ENCODE results near the gene REXO1. TPM values are rescaled to one million over a fixed set of nuclear protein-coding genes. Genes with fewer than 3 reads are reported as not detected.
A peak's percentile ranks its signal among the peaks of the same experiment; 100 is the strongest.

The REXO1 gene
- total RNA-seq, 1 experiment from 2014 or later, result 52.2 TPM

DNA sequence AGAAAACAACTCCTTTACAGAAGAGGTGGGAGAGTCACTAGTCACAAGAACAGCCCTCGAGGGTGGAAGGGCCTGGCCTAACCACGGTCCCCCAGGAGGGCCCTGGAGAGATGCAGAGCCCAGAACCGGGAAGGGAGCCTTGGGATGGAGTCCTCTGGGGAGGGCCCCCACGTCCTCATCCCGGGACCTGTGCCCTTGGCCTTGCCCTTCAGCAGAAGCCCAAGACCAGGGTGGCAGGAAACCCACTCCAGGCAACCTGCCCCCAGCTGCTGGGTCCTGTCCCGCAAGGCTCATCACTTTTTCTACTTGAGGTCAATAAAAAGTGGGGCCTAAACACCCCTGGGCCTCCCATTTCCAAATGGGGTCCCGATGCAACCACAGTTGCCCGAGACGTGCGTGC lies 33.9 kb downstream of the REXO1 start:
- intact Hi-C loops (cut with micrococcal nuclease), result loop anchor here (5.0 to 10.0 kb wide), 2 partner anchors 142 to 210 kb away; partner anchors contain the start of gene UQCR11
- Histone ChIP-seq H3K9me3 (ENCODE audit: control insufficient read depth in 1 of 2, insufficient read depth in 1 of 2, low read depth in 1 of 2, low read length in 2 of 2) (no peaks in the 10 kb centered on the region), H3K79me2 (ENCODE audit: insufficient read depth, low read length) (no peaks in the 10 kb centered on the region), H3K36me3 (ENCODE audit: control insufficient read depth in 1 of 2, insufficient read depth in 2 of 2, low read length in 2 of 2) (peaks cover 12% of the 10 kb centered on the region in 2 experiments; a peak in 3 of 4 replicates), H3K4me2 (ENCODE audit: low read length) (no peak overlapping the region), H2AFZ (ENCODE audit: low read depth, low read length, poor library complexity, severe bottlenecking) (no peak overlapping the region), H4K20me1 (ENCODE audit: insufficient read depth) (no peaks in the 10 kb centered on the region), H3K4me3 (replicated peaks in 1 of 2; ENCODE audit: low read depth in 1 of 2, low read length in 2 of 2) (no peak overlapping the region), H3K9me2 (ENCODE audit: insufficient read depth) (no peaks in the 10 kb centered on the region), H3K27me3 (ENCODE audit: insufficient read depth, low read length) (no peaks in the 10 kb centered on the region), H3K27ac (ENCODE audit: low read depth, low read length) (peak overlapping the region; percentile 1; the same call in 1 of the 2 replicates), H3K9ac (ENCODE audit: low read length) (no peak overlapping the region), H3K4me1 (ENCODE audit: control insufficient read depth in 1 of 2, insufficient read depth in 2 of 2, low read length in 2 of 2) (peaks cover 20 to 38% of the 10 kb centered on the region in 2 experiments)
- no TSS peak for BruUV-seq (replicated peaks)
- no peak for TF ChIP-seq SIN3A (IDR thresholded peaks at IDR 0.05; ENCODE audit: low read depth)
- TF ChIP-seq POLR2AphosphoS5 (IDR thresholded peaks at IDR 0.05; ENCODE audit: low read depth, low read length), result peak; percentile 29
- ChIA-PET CTCF (interaction anchor here (1.1 to 1.9 kb wide), 2 partner anchors 11 to 370 kb away, joined by 4 to 9 read pairs; no protein-coding TSS in a partner anchor), RAD21 (ENCODE audit: low non-redundant PET in 1 of 2, low total read pairs in 2 of 2, uncharacterized antibody in 2 of 2, unreplicated experiment in 2 of 2) (no interaction called here), POLR2A (no interaction called here)
- DNase-seq (ENCODE audit: low read depth, low spot score) (no peak), ATAC-seq (no peak)

DNA sequence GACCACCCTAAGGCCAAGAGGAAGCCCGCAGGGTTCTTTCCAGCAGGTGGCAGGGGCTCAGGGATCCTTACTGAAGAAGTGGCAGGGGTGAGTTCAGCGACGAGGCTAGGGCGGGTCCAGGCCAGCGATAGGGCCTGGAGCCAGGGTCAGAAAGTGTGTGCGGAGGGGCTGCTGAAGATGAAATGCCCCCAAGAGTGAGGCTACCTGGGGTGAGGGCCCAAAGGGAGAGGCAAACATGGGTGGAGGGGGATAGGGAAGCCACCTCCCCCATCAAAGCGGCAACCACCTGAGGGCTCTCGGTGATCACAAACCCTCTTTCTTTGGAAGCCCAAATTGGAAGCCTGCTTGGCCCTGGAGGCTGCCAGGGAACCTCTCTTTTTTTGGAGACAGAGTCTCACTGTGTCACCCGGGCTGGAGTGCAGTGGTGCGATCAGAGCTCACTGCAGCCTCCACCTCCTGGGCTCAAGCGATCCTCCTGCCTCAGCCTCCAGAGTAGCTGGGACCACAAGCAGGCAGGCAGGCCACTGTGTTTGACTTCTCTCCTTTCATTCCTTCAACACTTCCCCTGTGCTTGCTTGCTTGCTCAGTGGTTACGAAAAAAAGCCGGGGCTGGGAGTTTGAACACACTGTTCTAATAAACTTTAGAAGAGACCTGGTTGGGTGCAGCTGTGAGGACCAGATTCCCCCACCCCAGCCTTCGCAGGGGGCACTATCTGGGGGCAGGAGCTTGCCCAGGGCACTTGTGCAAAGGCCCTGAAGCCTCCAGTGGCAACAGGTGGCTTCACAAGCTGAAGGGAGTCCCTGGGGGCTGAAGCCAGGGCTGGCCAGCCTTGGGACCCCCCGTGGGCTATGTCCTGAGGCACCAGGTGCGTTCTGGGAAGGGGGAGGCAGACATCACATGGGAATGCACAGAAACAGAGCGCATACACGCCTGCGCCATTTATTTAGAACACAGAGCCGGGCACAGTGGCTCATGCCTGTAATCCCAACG lies 34.8 kb downstream of the REXO1 start:
- peak overlapping the region; percentile 56 to 61 for H3K4me3 ChIP-seq (replicated peaks in 1 of 2; ENCODE audit: low read depth in 1 of 2, low read length in 2 of 2)
- H3K9me2 ChIP-seq (ENCODE audit: insufficient read depth), result no peaks in the 10 kb centered on the region
- no TSS peak for BruUV-seq (replicated peaks)
- ATAC-seq, result no peak
- H2AFZ ChIP-seq (ENCODE audit: low read depth, low read length, poor library complexity, severe bottlenecking), result no peak overlapping the region
- RAD21 ChIA-PET (ENCODE audit: low non-redundant PET in 1 of 2, low total read pairs in 2 of 2, uncharacterized antibody in 2 of 2, unreplicated experiment in 2 of 2), result no interaction called here
- CTCF ChIA-PET, result interaction anchor here (1.1 to 1.9 kb wide), 2 partner anchors 12 to 369 kb away, joined by 4 to 9 read pairs; no protein-coding TSS in a partner anchor
- peaks cover 20 to 38% of the 10 kb centered on the region in 2 experiments for H3K4me1 ChIP-seq (ENCODE audit: control insufficient read depth in 1 of 2, insufficient read depth in 2 of 2, low read length in 2 of 2)
- no peak for DNase-seq (ENCODE audit: low read depth, low spot score)
- peak overlapping the region; percentile 79 for H3K27ac ChIP-seq (ENCODE audit: low read depth, low read length)
- H3K9ac ChIP-seq (ENCODE audit: low read length), result peak overlapping the region; percentile 49
- no peaks in the 10 kb centered on the region for H4K20me1 ChIP-seq (ENCODE audit: insufficient read depth)
- peaks cover 7 to 9% of the 10 kb centered on the region in 2 experiments; a peak in 3 of 4 replicates for H3K36me3 ChIP-seq (ENCODE audit: control insufficient read depth in 1 of 2, insufficient read depth in 2 of 2, low read length in 2 of 2)
- POLR2A ChIA-PET, result no interaction called here
- intact Hi-C loops (cut with micrococcal nuclease), result loop anchor here (2.0 to 10.0 kb wide), 3 partner anchors 141 to 209 kb away; partner anchors contain the start of gene UQCR11
- H3K4me2 ChIP-seq (ENCODE audit: low read length), result peak overlapping the region; percentile 92
- TF ChIP-seq EGR1 (IDR thresholded peaks at IDR 0.05; ENCODE audit: low read depth), result no peak
- TF ChIP-seq CTCF (IDR thresholded peaks at IDR 0.05 in 2 of 3, conservative IDR thresholded peaks at IDR 0.05 in 1 of 3; ENCODE audit: borderline replicate concordance in 1 of 3, insufficient read depth in 1 of 3, low read depth in 2 of 3, low read length in 2 of 3), result 0 out of 6 replicates have a peak, but pooled peaks of 1 of the 3 experiments have one; percentile 0
- H3K27me3 ChIP-seq (ENCODE audit: insufficient read depth, low read length), result no peaks in the 10 kb centered on the region
- H3K79me2 ChIP-seq (ENCODE audit: insufficient read depth, low read length), result no peaks in the 10 kb centered on the region
- no peaks in the 10 kb centered on the region for H3K9me3 ChIP-seq (ENCODE audit: control insufficient read depth in 1 of 2, insufficient read depth in 1 of 2, low read depth in 1 of 2, low read length in 2 of 2)
